Germinal center (tissue), 1 donor: Measurements from ENCODE around the gene PDE4DIP.
"Not testable (repeated sequence)": the region's sequence is repeated elsewhere in the genome, so short reads cannot be mapped to it uniquely, and the experiment has no call there.

Experiments
- DNase-seq: peaks from one replicate; pipeline ENCODE4 v3.0.0; 2012; ENCODE audit warnings: mixed read lengths, low spot score

Gene PDE4DIP

GRCh38 chr1:148975866-148976537 lies 131.8 kb downstream of the PDE4DIP start:
- DNase-seq: not testable (repeated sequence)

- DNase-seq: not testable (repeated sequence)
These were observed 133.6 kb downstream of the PDE4DIP start for GRCh38 chr1:148977785-148978184.

GRCh38 chr1:148989378-148989777 lies 145.2 kb downstream of the PDE4DIP start:
- not testable (repeated sequence) for DNase-seq

GRCh38 chr1:148990233-148990788 lies 146.1 kb downstream of the PDE4DIP start:
- not testable (repeated sequence) for DNase-seq

DNA sequence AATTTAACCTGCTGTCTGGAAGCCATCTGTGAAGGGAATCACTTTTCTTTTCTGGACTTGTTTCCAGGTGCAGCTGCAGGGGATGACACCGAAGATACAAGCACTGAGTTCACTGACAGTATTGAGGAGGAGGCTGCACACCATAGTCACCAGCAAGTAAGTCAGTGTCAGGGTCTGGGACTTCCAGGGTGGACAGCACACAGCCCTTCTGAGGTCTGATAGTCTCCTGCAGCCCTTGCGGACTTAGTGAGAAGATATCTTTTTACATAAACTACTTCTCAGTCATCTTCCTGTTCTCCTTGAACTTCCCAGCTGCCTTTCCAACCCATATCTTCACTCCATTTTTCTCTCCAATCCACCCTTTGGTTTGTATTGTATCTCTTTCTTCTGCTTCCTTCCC lies 147.6 kb downstream of the PDE4DIP start:
- DNase-seq: not testable (repeated sequence)

- DNase-seq: not testable (repeated sequence)
These were observed 148.1 kb downstream of the PDE4DIP start for GRCh38 chr1:148992364-148992763.

GRCh38 chr1:148996449-148997224 lies 152.4 kb downstream of the PDE4DIP start:
- DNase-seq: not testable (repeated sequence)

GRCh38 chr1:148997405-148997804 lies 153.2 kb downstream of the PDE4DIP start:
- DNase-seq: not testable (repeated sequence)

DNA sequence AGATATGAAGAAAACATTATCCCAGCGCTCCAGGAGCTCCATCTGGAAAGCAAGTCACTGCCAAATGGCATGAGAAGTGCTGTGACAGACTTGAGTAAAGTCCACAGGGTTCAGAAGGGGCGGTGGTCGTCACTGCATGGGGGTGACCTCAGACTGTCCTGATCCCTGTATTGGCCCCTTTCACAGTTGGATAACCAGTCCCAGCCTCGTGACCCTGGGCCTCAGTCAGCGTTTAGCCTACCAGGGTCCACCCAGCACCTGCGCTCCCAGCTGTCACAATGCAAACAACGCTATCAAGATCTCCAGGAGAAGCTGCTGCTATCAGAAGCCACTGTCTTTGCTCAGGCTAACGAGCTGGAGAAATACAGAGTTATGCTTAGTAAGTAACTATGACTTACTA lies 158.4 kb downstream of the PDE4DIP start:
- DNase-seq: not testable (repeated sequence)

DNA sequence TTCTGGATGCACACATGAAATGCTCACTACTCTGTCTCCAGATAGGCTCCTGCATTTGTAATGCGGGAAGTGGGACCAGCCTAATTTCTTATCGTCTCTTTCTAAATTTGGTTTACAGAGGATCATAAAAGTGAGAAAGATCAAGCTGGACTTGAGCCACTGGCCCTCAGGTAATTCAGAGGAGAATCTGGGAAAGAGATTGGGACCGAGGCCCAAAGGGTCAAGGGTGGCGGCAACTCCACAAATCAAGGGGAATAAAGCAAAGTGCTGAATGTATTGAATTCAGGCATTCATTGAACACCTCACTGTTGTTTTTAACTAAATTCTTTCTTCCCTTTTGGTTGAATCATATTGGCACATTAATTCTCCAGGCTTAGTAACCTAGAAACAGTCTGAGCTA lies 164.1 kb downstream of the PDE4DIP start:
- not testable (repeated sequence) for DNase-seq

GRCh38 chr1:149008769-149009168 lies 164.5 kb downstream of the PDE4DIP start:
- not testable (repeated sequence) for DNase-seq

GRCh38 chr1:149009761-149010160 lies 165.5 kb downstream of the PDE4DIP start:
- not testable (repeated sequence) for DNase-seq

DNA sequence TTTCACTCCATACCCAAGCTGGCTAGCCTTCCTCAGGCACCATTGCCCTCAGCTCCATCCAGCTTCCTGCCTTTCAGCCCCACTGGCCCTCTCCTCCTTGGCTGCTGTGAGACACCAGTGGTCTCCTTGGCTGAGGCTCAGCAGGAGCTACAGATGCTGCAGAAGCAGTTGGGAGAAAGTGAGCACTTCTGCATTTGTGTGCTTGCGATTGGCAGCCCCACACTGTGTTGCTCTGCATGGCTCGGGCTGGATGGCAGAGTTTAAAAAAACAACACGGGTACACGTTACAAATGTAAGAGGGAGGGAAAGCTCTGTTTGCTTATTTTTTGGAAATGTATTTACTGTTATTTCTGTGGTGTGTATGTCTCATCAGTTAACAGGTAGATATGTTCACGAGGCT lies 168.4 kb downstream of the PDE4DIP start:
- not testable (repeated sequence) for DNase-seq

DNA sequence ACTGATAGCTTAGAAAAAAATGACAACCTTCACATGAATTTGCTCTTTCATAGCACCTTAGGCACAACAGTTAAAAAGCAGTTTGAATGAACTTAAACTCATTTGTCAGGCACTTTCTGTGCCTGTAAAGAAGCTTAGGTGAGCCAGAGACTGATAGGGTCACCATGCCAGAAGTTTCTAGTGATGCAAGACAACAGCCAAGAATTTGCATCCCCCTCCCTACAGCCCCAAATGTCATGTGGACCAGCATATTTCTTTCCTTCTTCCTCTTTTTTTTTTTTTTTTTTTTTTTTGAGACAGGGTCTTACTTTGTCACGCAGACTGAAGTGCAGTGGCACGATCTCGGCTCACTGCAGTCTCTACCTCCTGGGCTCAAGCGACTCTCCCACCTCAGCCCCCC lies 169.3 kb downstream of the PDE4DIP start:
- not testable (repeated sequence) for DNase-seq

DNA sequence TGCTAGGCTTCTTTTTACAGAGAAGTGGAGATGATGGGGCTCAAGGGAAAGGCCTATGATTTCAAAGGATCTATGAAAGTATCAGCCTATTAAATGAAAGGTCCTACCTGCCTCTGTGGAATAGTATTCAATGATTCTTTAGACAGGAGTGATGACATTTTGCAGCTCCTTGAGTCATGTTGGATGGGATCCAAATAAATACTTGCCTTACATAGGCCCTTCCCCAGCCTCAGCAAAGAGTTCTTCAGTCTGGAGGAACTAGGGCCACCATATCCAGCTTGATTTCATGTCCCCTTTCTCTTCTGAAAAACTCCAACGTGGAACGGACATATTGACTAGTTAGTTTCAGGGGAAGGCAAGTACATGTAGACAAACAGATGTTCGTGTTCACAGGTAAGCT lies 171.3 kb downstream of the PDE4DIP start:
- not testable (repeated sequence) for DNase-seq

- not testable (repeated sequence) for DNase-seq
These were observed 172.4 kb downstream of the PDE4DIP start for GRCh38 chr1:149016626-149017025.

DNA sequence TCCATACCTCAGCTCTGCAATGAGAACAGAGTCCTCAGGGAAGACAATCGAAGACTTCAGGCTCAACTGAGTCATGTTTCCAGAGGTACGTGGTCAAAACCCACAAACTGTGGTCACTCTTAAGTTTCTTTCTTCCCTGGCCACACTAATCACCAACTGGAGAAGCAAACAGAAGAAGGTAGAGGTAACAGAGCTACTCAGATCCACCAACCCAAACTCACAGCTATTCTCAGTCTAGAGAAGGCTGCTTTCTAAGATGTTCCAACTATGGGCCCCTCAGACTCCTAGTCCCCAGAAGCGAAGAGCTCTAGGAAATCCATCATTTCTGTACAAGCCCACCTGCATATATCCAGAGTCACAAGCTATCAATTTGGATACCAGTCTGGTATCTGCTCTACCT lies 174.3 kb downstream of the PDE4DIP start:
- not testable (repeated sequence) for DNase-seq

DNA sequence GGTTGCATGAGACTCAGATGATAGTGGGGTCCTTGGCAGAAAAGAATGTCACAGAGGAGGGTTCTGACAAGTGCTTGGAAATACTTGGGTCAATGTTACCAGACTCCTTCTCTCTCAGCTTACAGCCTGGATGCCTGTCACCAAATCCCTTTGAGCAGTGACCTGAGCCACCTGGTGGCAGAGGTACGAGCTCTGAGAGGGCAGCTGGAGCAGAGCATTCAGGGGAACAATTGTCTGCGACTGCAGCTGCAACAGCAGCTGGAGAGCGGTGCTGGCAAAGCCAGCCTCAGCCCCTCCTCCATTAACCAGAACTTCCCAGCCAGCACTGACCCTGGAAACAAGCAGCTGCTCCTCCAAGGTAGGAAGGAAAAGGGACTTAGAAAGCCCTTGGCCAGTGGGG lies 180.1 kb downstream of the PDE4DIP start:
- DNase-seq: not testable (repeated sequence)

DNA sequence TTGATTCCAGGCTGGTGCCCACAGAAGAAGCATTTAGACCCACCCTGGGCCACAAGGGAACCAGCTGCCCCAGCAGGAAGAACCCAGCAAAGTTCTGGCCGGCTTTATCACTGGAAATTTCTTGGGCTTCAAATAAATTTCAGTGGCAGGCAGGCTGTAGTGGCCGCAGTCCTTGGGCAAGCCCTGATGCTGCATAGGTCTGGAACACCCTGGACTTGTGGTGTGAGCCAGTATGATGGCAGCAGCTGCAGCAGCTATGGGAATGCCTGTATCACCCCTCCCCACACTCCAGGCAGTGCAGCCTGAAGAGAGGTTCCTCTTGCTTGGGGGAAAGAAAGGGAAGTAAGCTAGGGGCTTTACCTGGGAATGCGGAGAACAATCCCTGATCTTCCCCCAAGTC lies 189.7 kb downstream of the PDE4DIP start:
- not testable (repeated sequence) for DNase-seq

- not testable (repeated sequence) for DNase-seq
These were observed 198.8 kb downstream of the PDE4DIP start for GRCh38 chr1:149043056-149043455.

GRCh38 chr1:149064611-149065010 lies 220.4 kb downstream of the PDE4DIP start:
- DNase-seq: not testable (repeated sequence)

- DNase-seq: not testable (repeated sequence)
These were observed 231.4 kb downstream of the PDE4DIP start for GRCh38 chr1:149075505-149076127.
